H4 (cell line): ENCODE results near the gene OR4D9. TPM values are rescaled to one million over a fixed set of nuclear protein-coding genes. Genes with fewer than 3 reads are reported as not detected.
A peak's percentile ranks its signal among the peaks of the same experiment; 100 is the strongest.
"Not testable (repeated sequence)": the region's sequence is repeated elsewhere in the genome, so short reads cannot be mapped to it uniquely, and the experiment has no call there.

Experiments
- DNase-seq: peaks from one replicate; pipeline ENCODE4 v3.0.0-alpha.2; 2015; ENCODE audit warnings: low spot score
- total RNA-seq: library from RNA; depleted of rRNA; stranded (reverse); fragments of >200 nt; shearing (Covaris generic); gene quantifications from 2 replicates; pipeline ENCODE4 v1.2.3, GENCODE V29; 2014; rRNA removed

Gene OR4D9
- total RNA-seq: not detected in 2 replicates

DNA sequence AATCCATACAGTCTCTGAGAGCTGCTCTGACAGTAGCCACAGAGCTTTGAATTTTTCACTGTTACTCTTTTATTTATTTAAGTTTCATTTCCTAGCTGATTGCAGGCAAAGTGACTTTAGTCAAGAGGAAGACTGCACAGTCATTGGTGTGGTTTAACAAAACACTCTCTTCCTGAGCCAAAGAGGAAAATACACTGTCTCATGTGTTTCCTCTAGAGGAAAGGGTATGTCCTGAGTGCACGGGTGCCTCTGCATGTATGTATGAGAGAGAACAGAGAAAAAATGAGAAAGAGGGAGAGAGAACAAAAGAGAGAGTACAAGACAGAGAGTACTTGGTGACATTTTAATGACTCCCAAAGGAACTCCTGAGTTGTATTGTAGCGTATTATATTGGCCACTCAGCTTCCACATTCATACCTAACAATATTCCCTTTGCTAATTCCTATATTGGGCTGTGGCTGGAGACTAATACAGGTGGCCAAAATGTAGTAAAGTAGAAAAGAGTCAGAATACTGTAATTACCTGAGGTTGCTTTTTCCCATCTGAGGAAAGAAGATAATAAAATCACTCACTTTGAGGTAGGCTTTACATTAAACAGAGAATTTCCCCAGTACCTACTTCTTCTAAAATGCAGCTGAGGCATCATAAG is at the start of gene OR4D9:
TSS of gene OR4D9 (plus strand) at position 599 of the 649 bp plus-strand sequence. CDS start 3,374 bp downstream, outside the sequence.
- peak; percentile 48 for DNase-seq

DNA sequence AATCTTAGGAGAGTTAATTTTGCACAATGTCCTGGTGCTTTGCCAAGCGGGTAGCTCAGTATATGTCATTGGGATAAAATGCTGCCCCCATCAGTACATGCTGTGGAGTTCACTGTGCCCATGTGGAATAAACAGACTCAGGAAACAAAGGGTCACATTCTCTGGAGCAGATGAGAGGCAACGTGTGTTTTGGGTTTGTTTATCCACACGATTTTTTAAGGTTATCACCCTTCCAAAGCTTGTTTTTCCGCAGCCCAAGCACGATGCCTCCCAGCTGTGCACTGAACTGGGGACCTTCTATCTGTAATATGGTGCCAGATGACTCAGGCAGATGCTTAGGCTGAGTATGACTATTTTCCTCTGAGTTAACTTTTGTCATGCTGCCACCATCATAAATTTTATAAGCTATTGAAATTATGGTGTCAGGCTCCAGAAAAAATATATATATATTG is 48.1 kb upstream of the OR4D9 start:
- peak; percentile 68 for DNase-seq

DNA sequence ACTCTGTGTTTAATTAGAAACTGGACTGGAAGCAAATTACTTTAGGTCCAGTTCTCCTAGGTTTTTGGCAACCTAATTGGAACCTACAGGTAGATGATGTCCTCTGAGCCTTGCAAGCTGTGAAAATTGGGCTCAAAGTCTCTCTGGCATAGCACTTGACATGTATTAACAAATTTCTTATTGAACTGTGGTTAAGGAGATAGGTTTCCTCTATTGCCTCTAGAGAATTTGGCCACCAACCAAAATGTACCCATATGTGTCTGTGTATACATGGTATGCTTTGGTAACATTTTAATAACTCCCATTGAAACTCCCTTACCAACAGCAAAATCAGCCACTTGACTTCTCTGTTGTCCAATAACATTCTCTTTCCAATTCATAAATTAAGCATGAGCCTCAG is 38.3 kb upstream of the OR4D9 start, which contains the start of gene OR4D10:
TSS of gene OR4D10 (plus strand) at position 301 of the 400 bp plus-strand sequence. CDS start 4,115 bp downstream, outside the sequence.
- no peak for DNase-seq

DNA sequence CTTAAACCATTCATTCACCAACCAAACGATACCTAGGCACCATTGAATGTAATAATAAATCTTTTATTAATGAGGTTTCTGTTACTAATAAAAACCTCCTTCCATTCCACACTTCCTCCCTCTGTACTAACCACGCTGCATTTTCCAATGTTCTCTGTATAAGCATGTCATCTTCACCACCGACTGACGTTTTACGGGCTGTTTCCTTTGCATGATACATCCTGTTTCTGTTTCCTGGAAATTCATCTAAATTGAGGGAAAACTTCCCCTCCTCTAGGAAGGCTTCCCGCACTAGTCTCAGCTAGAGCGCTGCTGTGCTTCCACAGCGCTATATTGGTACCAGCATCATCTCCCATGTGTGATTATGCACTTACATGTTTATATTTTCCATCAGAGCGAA is 36.2 kb upstream of the OR4D9 start:
- DNase-seq: no peak

DNA sequence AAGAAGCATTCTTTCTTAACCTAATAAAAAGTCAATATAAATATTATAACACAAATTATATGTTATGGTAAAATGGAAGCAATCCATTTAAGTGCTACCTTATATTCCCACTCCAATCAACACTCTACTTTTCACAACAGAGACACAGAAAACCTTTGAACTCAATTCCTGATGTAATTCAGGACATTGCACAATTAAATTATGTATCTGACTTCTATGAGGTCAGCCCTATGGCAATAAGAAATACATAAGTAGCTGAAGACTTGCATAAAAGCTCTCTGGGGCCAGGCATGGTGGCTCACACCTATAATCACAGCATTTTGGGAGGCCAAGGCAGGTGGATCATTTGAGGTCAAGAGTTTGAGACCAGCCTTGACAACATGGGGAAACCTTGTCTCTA is 31.4 kb upstream of the OR4D9 start:
- DNase-seq: no peak

DNA sequence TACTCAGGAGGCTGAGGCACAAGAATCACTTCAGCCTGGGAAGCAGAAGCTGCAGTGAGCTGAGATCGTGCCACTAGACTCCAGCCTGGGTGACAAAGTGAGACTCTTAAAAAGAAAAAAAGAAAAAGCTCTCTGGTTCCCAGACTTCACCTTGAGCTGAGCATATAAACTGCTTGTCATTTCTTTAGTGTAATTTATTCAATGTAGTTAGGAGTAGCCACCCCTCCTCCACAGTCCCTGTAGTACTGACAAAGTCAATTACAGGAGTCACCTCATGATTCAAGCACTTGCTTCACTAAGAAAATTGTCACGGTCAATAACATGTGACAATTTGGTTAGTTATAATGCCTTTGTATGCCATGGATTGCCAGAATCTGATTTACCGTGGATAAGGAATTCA is 31.0 kb upstream of the OR4D9 start:
- no peak for DNase-seq

DNA sequence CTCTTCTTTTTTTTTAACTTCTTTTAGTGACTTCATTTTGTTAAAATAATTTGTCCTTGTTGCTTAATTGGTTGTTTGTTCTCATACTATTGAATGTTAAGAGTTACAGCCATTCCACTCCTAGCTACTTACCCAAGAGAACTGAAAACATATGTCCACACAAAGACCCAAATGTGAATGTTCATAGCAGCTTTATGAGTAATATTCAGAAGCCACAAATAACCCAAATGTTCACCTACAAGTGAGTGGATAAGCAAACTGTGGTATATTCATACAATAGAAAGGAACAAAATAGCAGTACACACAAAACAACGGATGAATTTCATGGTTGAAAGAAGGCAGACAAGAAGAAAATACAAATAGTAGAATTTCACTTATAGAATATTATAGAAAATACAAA is 9.4 kb upstream of the OR4D9 start:
- DNase-seq: no peak

DNA sequence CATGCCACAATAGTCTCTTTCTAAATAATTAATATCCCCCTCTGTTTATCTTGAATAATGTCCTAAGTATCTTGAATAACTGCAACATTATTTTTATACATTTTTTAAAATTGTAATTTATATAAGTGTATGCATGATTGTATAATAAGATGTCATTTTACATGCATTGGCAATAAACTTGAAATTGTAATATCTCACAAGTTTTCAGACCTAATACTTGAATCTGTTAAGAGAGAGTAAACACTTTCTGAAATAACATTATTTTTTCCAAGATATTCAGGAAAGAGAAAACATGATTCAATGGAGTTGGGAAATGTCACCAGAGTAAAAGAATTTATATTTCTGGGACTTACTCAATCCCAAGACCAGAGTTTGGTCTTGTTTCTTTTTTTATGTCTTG is 8.1 kb upstream of the OR4D9 start, which contains the start of gene OR4D11:
TSS of gene OR4D11 (plus strand) at position 301 of the 400 bp plus-strand sequence. CDS start at position 301, 0 bp downstream.
- no peak for DNase-seq

DNA sequence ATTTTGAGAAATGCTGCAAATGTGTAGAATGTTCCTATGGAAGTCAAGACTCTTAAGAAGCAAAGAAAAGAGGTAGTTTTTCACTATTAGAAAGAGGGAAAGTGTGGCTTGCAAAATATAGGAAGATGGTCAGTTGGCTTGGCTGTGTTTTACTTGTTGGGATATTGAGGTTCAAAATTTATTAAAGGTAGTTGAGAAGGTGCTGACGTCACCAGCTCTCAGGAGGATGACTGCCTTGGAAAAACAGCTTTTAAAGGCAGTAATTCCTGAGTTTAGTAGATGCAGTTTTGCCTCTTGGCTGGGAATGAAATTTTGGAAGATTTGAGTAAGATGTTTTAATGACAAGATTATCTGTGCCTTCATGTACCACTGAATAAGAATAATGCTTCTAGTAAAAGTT is 336 bp downstream of the OR4D9 start:
- no peak for DNase-seq

DNA sequence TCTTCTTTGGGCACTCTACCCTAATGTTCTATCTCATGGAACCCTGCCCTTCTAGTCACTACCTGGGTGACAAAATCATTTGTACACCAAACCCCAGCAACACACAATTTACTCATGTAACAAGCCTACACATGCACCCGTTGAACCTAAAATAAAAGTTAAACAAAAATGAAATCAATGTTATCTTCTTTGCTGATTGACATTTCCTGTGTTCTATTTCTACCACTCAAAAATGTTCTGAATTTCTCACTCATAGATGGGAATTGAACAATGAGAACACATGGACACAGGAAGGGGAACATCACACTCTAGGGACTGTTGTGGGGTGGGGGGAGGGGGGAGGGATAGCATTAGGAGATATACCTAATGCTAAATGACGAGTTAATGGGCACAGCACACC is 8.8 kb downstream of the OR4D9 start:
- DNase-seq: not testable (repeated sequence)

DNA sequence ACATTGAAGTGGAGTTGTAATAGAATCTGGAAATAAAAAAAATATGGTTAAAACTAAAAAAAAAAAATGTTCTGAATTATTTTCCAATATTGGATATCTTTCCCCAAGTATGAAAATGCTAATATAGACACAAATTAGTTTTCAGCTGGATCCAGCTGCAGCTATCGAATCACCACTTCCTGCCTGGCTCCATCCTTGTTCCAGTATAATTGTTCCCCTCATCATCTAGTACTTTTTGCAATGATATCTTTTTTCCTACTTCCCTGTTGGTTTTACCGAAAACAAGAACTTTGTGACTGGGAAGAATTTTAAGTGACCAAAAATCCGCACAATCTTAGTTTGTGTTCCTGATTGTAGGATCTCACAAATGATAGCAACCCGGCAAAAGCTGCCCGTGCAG is 9.4 kb downstream of the OR4D9 start:
- no peak for DNase-seq

DNA sequence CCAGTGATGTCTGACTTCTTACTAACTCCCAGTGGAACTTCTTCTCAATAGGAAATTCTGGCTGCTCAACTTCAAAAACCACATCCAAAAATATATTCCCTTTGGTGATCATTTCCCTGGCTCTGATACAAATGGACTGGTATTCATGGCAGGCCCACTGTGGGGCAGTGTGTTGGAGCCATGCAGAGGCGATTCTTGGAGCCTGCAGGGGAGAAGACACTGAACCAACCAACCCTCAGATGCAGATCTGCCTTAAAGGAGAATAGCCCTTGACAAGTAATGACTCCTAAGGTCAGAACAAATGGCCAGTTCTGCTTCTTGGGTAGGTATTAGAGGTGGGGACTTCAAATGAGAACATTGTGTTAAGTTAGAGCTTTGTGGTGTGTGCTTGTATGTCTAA is 12.2 kb downstream of the OR4D9 start:
- no peak for DNase-seq

DNA sequence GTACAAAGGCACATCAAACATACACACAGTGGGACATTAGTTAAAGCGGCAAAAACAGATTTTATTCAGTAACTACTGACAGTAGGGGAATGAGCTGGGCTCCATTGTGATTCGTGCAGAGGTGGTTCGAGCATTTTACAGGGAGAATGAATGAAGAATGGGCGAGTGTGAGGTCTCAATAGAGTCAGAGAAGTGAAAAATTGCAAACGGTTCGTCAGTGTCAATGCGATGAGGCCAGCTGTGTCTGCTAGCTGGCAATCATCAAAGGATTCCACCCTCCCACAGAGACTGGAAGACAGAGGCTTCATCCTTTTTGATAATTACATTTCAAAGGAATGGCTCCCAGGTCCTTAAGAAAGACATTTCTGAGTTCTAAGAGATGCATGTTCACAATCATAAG is 17.4 kb downstream of the OR4D9 start:
- no peak for DNase-seq

DNA sequence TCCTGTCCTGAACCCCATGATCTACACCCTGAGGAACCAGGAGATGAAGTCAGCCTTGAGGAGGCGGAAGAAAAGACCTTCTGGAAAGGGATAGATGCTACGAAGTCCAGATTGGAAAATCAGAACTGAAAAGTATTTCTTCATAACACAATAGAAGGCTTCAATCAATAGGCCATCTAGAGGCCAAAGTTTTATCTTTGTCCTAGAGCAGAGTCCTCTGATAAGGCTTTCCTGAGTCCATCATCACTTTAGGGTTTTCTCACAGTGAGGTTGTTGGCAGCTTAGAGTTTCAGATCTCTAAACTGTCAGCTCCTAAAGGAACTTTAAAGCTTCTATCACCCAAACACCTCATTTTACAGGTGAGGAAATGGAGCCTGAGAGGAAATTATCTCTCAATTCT is 21.3 kb downstream of the OR4D9 start:
- DNase-seq: no peak

DNA sequence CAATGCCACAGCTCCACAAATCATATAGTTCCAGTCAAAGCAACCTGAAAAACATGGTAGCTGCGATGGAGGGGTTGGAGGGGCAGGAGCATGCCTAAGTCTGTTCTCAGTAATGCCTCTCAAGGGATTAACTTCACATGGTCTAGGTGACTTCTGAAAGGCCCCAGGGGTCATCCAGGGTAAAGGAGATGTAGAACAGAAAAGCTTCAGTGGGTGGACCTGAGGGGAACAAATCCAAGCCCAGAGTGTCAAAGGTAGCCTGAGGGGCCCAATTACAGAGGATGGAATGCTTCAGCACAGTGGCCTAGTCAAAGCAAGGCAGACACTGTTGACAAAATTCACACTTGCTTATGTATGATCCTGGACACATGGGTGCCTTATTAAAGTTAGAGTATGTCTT is 23.3 kb downstream of the OR4D9 start:
- DNase-seq: no peak

DNA sequence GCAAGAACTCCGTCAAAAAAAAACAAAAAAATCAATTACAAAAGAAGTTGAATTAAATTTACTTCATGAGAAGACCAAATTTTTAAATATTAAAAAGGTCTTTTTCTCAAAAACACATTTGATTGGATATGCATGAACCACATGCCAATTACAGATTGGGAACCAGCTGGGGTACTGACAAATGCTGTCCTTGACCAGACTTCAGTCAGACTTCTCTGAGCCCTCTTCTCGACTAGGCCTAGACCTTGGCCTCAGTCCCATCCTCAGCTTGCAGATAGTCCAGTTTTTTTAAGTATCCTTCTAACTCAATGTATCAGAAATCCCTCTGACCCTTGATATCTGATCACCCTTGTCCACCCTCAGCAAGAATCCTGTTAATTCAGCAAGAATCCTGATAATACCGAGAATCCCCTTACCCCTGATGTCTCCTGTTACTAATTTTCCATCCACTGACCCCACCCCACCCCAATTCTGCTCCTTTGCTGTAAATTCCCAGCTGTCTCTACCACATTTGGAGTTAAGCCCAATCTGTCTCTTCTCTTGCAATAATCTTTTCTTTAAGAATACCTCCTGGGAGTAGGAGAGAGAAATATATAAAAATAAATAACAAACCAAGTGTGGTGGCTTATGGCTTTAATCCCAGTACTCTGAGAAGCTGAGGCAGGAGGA is 30.9 kb downstream of the OR4D9 start:
- no peak for DNase-seq

DNA sequence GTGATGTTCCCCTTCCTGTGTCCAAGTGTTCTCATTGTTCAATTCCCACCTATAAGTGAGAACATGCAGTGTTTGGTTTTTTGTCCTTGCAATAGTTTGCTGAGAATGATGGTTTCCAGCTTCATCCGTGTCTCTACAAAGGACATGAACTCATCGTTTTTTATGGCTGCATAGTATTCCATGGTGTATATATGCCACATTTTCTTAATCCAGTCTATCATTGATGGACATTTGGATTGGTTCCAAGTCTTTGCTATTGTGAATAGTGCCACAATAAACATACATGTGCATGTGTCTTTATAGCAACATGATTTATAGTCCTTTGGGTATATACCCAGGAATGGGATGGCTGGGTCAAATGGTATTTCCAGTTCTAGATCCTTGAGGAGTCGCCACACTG is 32.4 kb downstream of the OR4D9 start:
- DNase-seq: not testable (repeated sequence)

DNA sequence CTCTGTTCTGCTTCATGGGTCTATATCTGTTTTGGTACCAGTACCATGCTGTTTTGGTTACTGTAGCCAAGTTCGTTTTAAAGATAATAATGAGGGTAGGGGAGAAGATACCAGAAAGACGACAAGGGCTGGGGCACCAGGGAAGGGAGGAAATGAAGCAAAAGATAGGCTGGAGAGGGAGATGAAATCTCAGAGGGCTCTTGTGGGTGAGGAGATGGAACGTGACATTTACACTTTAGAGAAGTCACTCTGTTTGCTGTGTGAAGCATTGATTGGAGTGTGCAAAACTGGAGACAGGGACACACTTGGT is 33.5 kb downstream of the OR4D9 start:
- DNase-seq: no peak

DNA sequence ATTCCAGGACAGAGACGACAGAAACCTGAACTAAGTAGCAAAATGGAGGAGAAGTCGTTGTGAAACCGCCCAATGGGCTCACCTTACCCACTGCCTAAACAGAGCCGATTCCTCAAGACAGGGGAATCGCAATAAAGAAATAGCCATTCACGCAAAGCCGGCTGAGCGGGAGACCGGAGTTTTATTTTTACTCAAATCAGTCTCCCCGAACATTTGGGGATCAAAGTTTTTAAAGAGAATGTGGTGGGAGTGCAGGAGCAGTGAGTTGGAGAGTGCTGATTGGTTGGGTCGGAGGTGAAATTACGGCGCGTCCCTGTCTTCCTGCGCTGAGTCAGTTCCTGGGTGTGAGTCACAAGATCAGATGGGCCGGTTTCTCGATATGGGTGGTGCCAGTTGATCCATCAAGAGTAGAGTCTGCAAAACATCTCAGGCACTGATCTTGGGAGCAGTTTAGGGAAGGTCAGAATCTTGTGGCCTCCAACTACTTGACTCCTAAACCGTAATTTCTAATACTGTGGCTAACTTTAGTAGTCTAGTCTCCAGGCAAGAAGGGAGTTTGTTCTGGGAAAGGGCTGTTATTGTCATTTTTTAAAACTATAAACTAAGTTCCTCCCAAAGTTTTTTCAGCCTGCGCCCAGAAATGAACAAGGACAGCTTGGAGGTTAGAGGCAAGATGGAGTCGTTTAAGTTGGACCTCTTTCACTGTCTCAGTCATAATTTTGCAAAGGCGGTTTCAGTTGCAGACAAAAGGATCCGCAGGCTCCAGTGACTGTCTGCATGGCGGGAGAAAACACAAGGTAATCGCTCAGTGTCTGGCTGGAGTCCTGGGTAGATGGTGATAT is 34.1 kb downstream of the OR4D9 start:
- peak; percentile 90 for DNase-seq

DNA sequence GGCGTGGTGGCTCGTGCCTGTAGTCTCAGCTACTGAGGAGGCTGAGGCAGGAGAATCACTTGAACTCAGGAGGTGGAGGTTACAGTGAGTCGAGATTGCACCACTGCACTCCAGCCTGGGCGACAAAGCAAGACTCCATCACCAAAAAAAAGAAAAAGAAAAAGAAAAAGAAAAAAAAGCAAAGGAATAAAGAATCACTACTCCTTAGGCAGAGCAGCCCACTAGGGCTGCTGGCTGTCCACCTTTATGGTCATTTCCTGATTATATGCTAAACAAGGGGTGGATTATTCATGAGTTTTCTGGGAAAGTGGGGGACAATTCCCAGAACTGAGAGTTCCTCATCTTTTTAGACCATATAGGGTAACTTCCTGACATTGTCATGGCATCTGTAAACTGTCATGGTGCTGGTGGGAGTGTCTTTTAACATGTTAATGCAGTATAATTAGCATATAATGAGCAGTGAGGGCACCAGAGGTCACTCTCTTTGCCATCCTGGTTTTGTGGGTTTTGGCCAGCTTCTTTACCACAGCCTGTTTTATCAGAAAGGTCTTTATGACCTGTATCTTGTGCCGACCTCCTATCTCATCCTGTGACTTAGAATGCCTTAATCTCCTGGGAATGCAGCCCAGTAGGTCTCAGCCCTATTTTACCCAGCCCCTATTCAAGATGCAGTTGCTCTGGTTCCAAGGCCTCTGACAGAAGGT is 36.4 kb downstream of the OR4D9 start:
- not testable (repeated sequence) for DNase-seq

DNA sequence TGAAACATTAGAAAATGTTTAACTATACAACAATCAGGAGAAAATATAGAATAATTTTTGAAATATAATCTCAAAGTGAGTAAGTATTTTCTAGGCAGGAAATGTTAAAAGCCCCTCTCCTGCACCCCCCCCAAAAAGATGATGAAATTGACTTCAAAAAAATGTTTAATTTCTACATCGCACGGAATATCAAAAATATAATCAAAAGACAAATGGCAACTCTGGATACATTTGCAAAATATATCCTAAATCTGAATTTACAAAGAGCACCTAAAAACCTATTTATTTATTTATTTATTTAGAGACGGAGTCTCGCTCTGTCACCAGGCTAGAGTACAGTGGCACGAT is 36.9 kb downstream of the OR4D9 start:
- DNase-seq: no peak

DNA sequence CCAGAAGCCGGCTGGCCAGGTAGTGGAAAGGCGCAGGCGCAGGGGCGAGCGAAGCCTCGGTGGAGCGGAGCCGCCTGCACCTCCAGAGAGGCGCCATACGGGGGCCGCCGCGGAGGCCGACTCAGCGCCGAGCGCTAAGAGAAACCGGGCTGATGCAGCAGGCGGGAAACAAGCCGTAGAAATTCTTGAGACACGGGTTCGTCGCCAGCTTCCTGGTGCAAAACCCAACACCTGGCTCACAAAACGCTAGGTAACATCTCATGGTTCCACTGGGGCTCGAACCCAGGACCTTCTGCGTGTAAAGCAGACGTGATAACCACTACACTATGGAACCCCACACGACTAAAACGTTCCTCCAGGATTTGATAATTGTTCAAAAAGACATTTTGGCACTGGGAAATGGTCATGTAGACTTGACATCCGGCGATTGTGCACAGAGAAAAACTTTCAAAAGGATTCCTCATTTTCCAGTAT is 39.1 kb downstream of the OR4D9 start:
- DNase-seq: peak; percentile 94
